K562 (cell line): ENCODE data around the gene GNG7. TPM values are rescaled to one million over a fixed set of nuclear protein-coding genes. Genes with fewer than 3 reads are reported as not detected.
A peak's percentile ranks its signal among the peaks of the same experiment; 100 is the strongest.

Experiments used
- ATAC-seq: fragments of 200-7000 bp; cut with Tn5 transposase; 3 replicates; pipeline ENCODE4 v1.9.1; 2020; ENCODE audit warnings: moderate library complexity
- BruUV-seq: library from RNA; stranded (reverse); fragments of 400-500 nt; replicated peaks from 2 replicates; lab custom pipeline; 2021; lab: Mats Ljungman, UMichigan
- CTCF ChIA-PET: fragments of 300-600 bp; formaldehyde crosslinking; extraction: SDS; loops from one replicate; lab custom pipeline; 2021; ENCODE audit warnings: low intra/inter-chr PET ratio; lab: Yijun Ruan, JAX
- POLR2A ChIA-PET: fragments of 300-600, 350-650 bp; sonication (Branson Sonifier 250); formaldehyde crosslinking; extraction: SDS; loops from one replicate; lab custom pipeline; 2021; ENCODE audit warnings: antibody characterized with exemption, inconsistent platforms; lab: Yijun Ruan, JAX
- DNase-seq, 4 experiments: peaks; one replicate each; pipeline versions ENCODE4 v3.0.0 to v3.0.0-alpha.2; 2011 to 2018; ENCODE audit warnings: low spot score in 3 of 4, mixed read lengths in 3 of 4; ENCODE audit errors: extremely low read depth in 1 of 4
- FAIRE-seq: peaks from 2 replicates; lab custom pipeline; 2011; peaks lifted over from hg19 to GRCh38; lab: Jason Lieb, UNC
- H2AFZ ChIP-seq: 2 replicates; pipeline ENCODE4 v1.6.0; 2011; ENCODE audit warnings: low read depth, low read length, control low read depth, inconsistent platforms
- H3K27ac ChIP-seq: fragments of 200-600 bp; 3 replicates; pipeline ENCODE4 v1.8.0; 2011; ENCODE audit warnings: low read depth, mild to moderate bottlenecking, control low read depth, inconsistent platforms, low read length, moderate library complexity, mixed read lengths; ENCODE audit errors: extremely low read depth
- H3K27me3 ChIP-seq, 2 experiments: fragments of 300-600 bp in 1 of 2; 2 replicates in 1 of 2; 3 replicates in 1 of 2; pipeline versions ENCODE4 v1.6.0 to v1.8.0; 2011; ENCODE audit warnings: inconsistent platforms in 2 of 2, low read length in 2 of 2, mild to moderate bottlenecking in 1 of 2, mixed read lengths in 1 of 2, moderate library complexity in 1 of 2; ENCODE audit not compliant: control insufficient read depth in 2 of 2, insufficient read depth in 2 of 2
- H3K36me3 ChIP-seq: fragments of 300-600 bp; 3 replicates; pipeline ENCODE4 v1.8.0; 2011; ENCODE audit warnings: mild to moderate bottlenecking, low read length, inconsistent platforms; ENCODE audit not compliant: control insufficient read depth, insufficient read depth
- H3K4me1 ChIP-seq, 2 experiments: fragments of 200-600 bp in 1 of 2; replicated peaks in 1 of 2; 2 replicates in 1 of 2; 3 replicates in 1 of 2; pipeline versions ENCODE4 v1.5.1 to v1.8.0; 2011; ENCODE audit warnings: inconsistent platforms in 2 of 2, low read length in 2 of 2, mild to moderate bottlenecking in 1 of 2, mixed read lengths in 1 of 2, moderate library complexity in 1 of 2; ENCODE audit not compliant: control insufficient read depth in 2 of 2, insufficient read depth in 2 of 2
- H3K4me2 ChIP-seq: 2 replicates; pipeline ENCODE4 v1.6.1; 2011; ENCODE audit warnings: low read length, control low read depth, inconsistent platforms, mixed read lengths; ENCODE audit not compliant: insufficient read depth
- H3K4me3 ChIP-seq: fragments of 200-600 bp; sonication (generic), shearing (Covaris generic); 2 replicates; pipeline ENCODE4 v1.5.1; 2016; ENCODE audit warnings: control low read depth, inconsistent platforms
- H3K79me2 ChIP-seq: fragments of 200-600 bp; 3 replicates; pipeline ENCODE4 v1.8.0; 2011; ENCODE audit warnings: low read length, inconsistent platforms; ENCODE audit not compliant: control insufficient read depth, insufficient read depth
- H3K9ac ChIP-seq, 2 experiments: 2 replicates each; pipeline versions ENCODE4 v1.6.0 to v1.6.1; 2011; ENCODE audit warnings: low read depth in 2 of 2, low read length in 2 of 2, control low read depth in 1 of 2, inconsistent platforms in 1 of 2, mild to moderate bottlenecking in 1 of 2, mixed read lengths in 1 of 2; ENCODE audit not compliant: insufficient read depth in 1 of 2
- H3K9me1 ChIP-seq: one replicate; pipeline ENCODE4 v1.6.0; 2011; ENCODE audit warnings: inconsistent platforms, mild to moderate bottlenecking, low read length, moderate library complexity; ENCODE audit not compliant: control insufficient read depth, insufficient read depth
- H3K9me3 ChIP-seq: replicated peaks from 2 replicates; pipeline ENCODE4 v1.5.1; 2011; ENCODE audit warnings: low read depth, low read length, inconsistent platforms; ENCODE audit not compliant: control insufficient read depth, insufficient read depth
- H4K20me1 ChIP-seq: replicated peaks from 2 replicates; pipeline ENCODE4 v1.6.1; 2011; ENCODE audit warnings: low read length, inconsistent platforms, mixed read lengths; ENCODE audit not compliant: control insufficient read depth, insufficient read depth
- ARID4B ChIP-seq: sonication (generic); formaldehyde crosslinking; IDR thresholded peaks from 2 replicates; pipeline ENCODE4 v1.8.0; 2022; ENCODE audit warnings: mild to moderate bottlenecking, missing genetic modification reagents
- GABPA ChIP-seq: fragments of 200-800 bp; sonication (Bioruptor generic); conservative IDR thresholded peaks from 2 replicates; pipeline ENCODE4 v1.6.1; 2016; ENCODE audit warnings: low read depth, missing genetic modification characterization, missing compliant biosample characterization
- HNRNPUL1 ChIP-seq: fragments of 200-400 bp; formaldehyde crosslinking; IDR thresholded peaks from 2 replicates; pipeline ENCODE4 v1.6.1; 2017; ENCODE audit warnings: low read length
- JUN ChIP-seq, 2 experiments: sonication (generic) in 1 of 2; formaldehyde crosslinking in 1 of 2; IDR thresholded peaks; 2 replicates each; pipeline versions ENCODE4 v1.6.1 to v1.8.0; 2012 to 2022; ENCODE audit warnings: borderline replicate concordance in 2 of 2, mild to moderate bottlenecking in 2 of 2, improper control_type of control experiment in 1 of 2, low read depth in 1 of 2, low read length in 1 of 2, missing genetic modification reagents in 1 of 2
- MAX ChIP-seq: sonication (generic); formaldehyde crosslinking; IDR thresholded peaks from 2 replicates; pipeline ENCODE4 v1.9.0; 2022; ENCODE audit warnings: mild to moderate bottlenecking, missing genetic modification reagents
- MED1 ChIP-seq: sonication (generic); formaldehyde crosslinking; IDR thresholded peaks from 2 replicates; pipeline ENCODE4 v1.8.1; 2023; ENCODE audit warnings: missing genetic modification reagents, borderline replicate concordance
- MNT ChIP-seq, 2 experiments: fragments of 450-650 bp; conservative IDR thresholded peaks; 2 replicates each; pipeline ENCODE4 v1.6.1; 2017; ENCODE audit warnings: mild to moderate bottlenecking in 2 of 2, moderate library complexity in 2 of 2
- NEUROD1 ChIP-seq: fragments of 150-350 bp; IDR thresholded peaks from 2 replicates; pipeline ENCODE4 v1.6.1; 2014; ENCODE audit warnings: borderline replicate concordance, low read length, low read depth; ENCODE audit not compliant: partially characterized antibody
- NR2F6 ChIP-seq: fragments of 450-650 bp; formaldehyde crosslinking; IDR thresholded peaks from 2 replicates; pipeline ENCODE4 v1.4.0; 2020; ENCODE audit warnings: mild to moderate bottlenecking
- SAFB ChIP-seq: fragments of 200-400 bp; formaldehyde crosslinking; IDR thresholded peaks from 2 replicates; pipeline ENCODE4 v1.6.1; 2017; ENCODE audit warnings: low read depth, low read length, borderline replicate concordance
- U2AF2 ChIP-seq: fragments of 200-400 bp; formaldehyde crosslinking; optimal IDR thresholded peaks from 2 replicates; pipeline ENCODE3; 2017; ENCODE audit warnings: low read depth, mild to moderate bottlenecking, low read length
- XRCC3 ChIP-seq: fragments of 450-650 bp; IDR thresholded peaks from 2 replicates; pipeline ENCODE4 v1.6.1; 2017; ENCODE audit warnings: mild to moderate bottlenecking, moderate library complexity
- ZNF395 ChIP-seq: fragments of 200-800 bp; sonication (Bioruptor generic); IDR thresholded peaks from 2 replicates; pipeline ENCODE4 v1.6.1; 2017; ENCODE audit warnings: missing genetic modification characterization, missing compliant biosample characterization
- ZNF644 ChIP-seq: fragments of 200-800 bp; sonication (Bioruptor generic); IDR thresholded peaks from 2 replicates; pipeline ENCODE4 v1.6.1; 2016; ENCODE audit warnings: low read depth, missing genetic modification characterization, missing compliant biosample characterization
- ZNF780A ChIP-seq: fragments of 250-450 bp; sonication (Bioruptor Pico); IDR thresholded peaks from 2 replicates; pipeline ENCODE4 v1.5.0; 2021; ENCODE audit warnings: mild to moderate bottlenecking
- WGBS: fragments of 100-300 bp; shearing (Covaris generic); methylation state at CpG from one replicate; pipeline ENCODE4 v1.1.6; 2016; ENCODE audit warnings: low coverage, mixed read lengths; ENCODE audit not compliant: insufficient coverage; ENCODE audit errors: missing lambda C conversion rate; 5-methylcytosine and 5-hydroxymethylcytosine counted together
- in situ Hi-C: fragments of 300-500 bp; cut with MboI; formaldehyde crosslinking; loops from 4 replicates; pipeline ENCODE4 v1.15.0; 2018; ENCODE audit warnings: inconsistent platforms, mixed read lengths
- intact Hi-C: fragments of 100-400 bp; cut with micrococcal nuclease; formaldehyde crosslinking; loops from 2 replicates; pipeline ENCODE4 v1.14.2; 2022
- polyA plus RNA-seq, 8 experiments: library from polyadenylated mRNA; depleted of rRNA in 4 of 8; stranded (reverse) in 5 of 8; unstranded in 3 of 8; fragments of >200 nt; fragmentation: Nextera tagmentation in 2 of 8; fragmentation: Illumina TruSeq in 1 of 8; extraction: Ambion mirVana in 2 of 8; extraction: Trizol in 1 of 8; gene quantifications; 2 replicates each; pipeline versions ENCODE4 v1.2.1 to v1.2.3, GENCODE V29; 2011 to 2014; ENCODE audit warnings: inconsistent platforms in 1 of 8, missing spikeins in 1 of 8
- total RNA-seq, 7 experiments: library from RNA; depleted of rRNA in 6 of 7; stranded (reverse); fragments of >200 nt in 6 of 7; fragmentation: Illumina TruSeq in 2 of 7; extraction: Trizol in 2 of 7; gene quantifications; 2 replicates each; pipeline versions ENCODE4 v1.2.1 to v1.2.3, GENCODE V29; 2011 to 2021; ENCODE audit warnings: low replicate concordance in 1 of 7

Gene GNG7
- total and polyA plus RNA-seq, 9 of the 15 experiments (the other 6 are each of a cell fraction or from before 2014, with no cell fraction given), result 0.01 to 0.20 (median 0.06) TPM; not detected in 1

- Histone ChIP-seq H4K20me1 (no peaks in the 10 kb centered on the region), H3K9ac (peak overlapping the region in 1 of 2 experiments; percentile 84; a peak in 2 of 4 replicates), H3K4me2 (peak overlapping the region; percentile 78), H2AFZ (no peak overlapping the region), H3K4me3 (no peak overlapping the region), H3K9me1 (no peaks in the 10 kb centered on the region), H3K27me3 (peaks cover 21 to 51% of the 10 kb centered on the region in 2 experiments; a peak in 4 of 5 replicates), H3K79me2 (no peaks in the 10 kb centered on the region), H3K27ac (no peak overlapping the region; the same call in 2 of the 3 replicates), H3K4me1 (peaks cover 5 to 34% of the 10 kb centered on the region in 2 experiments; a peak in 4 of 5 replicates), H3K36me3 (no peaks in the 10 kb centered on the region), H3K9me3 (no peaks in the 10 kb centered on the region)
- DNase-seq (no peak), FAIRE-seq (no peak), ATAC-seq (no peak; the same call in 2 of the 3 replicates)
- ChIA-PET POLR2A (no interaction called here), CTCF (no interaction called here)
- no TSS peak for BruUV-seq
- 20% methylated on average over 15 of the region's 21 CpGs for WGBS
- in situ Hi-C loops (no loop called here), intact Hi-C loops (no loop called here)
- TF ChIP-seq HNRNPUL1 (no peak), NEUROD1 (no peak), XRCC3 (no peak), MAX (CRISPR knock-in tag) (no peak), ZNF395 (no peak), ZNF780A (no peak), ZNF644 (no peak), SAFB (no peak), MED1 (CRISPR knock-in tag) (no peak), U2AF2 (no peak), JUN (IDR thresholded peaks at IDR 0.05; ENCODE audit: borderline replicate concordance, low read depth, low read length) (no peak), JUN (CRISPR knock-in tag; IDR thresholded peaks at IDR 0.05; ENCODE audit: borderline replicate concordance) (no peak), GABPA (tag) (no peak), NR2F6 (CRISPR knock-in tag) (no peak), ARID4B (no peak), MNT (conservative IDR thresholded peaks at IDR 0.05) (no peak)
Measured at GRCh38 chr19:2494084-2494446, 208.4 kb downstream of the GNG7 start.
